IMR-90 (cell line): ENCODE measurements around the gene CLN3.

Experiments used
- BHLHE40 ChIP-seq: fragments of 150-350 bp; IDR thresholded peaks from 2 replicates; pipeline ENCODE4 v1.6.1; 2016; ENCODE audit warnings: mild to moderate bottlenecking, low read depth, low read length
- CEBPB ChIP-seq: IDR thresholded peaks from 2 replicates; pipeline ENCODE4 v1.6.1; 2012; ENCODE audit warnings: low read depth, low read length, improper control_type of control experiment
- MAFK ChIP-seq: IDR thresholded peaks from 2 replicates; pipeline ENCODE4 v1.6.1; 2012; ENCODE audit warnings: low read depth, low read length, improper control_type of control experiment
- MAZ ChIP-seq: IDR thresholded peaks from 2 replicates; pipeline ENCODE4 v1.6.1; 2012; ENCODE audit warnings: low read depth, mild to moderate bottlenecking, low read length, improper control_type of control experiment, moderate library complexity, borderline replicate concordance
- MXI1 ChIP-seq: IDR thresholded peaks from 2 replicates; pipeline ENCODE4 v1.6.1; 2012; ENCODE audit warnings: low read depth, mild to moderate bottlenecking, low read length, moderate library complexity, borderline replicate concordance
- POLR2A ChIP-seq: IDR thresholded peaks from 2 replicates; pipeline ENCODE4 v1.6.1; 2012; ENCODE audit warnings: mild to moderate bottlenecking, low read depth, low read length
- RAD21 ChIP-seq: IDR thresholded peaks from 2 replicates; pipeline ENCODE4 v1.6.1; 2012; ENCODE audit warnings: low read length, improper control_type of control experiment
- RFX5 ChIP-seq: IDR thresholded peaks from 2 replicates; pipeline ENCODE4 v1.8.0; 2012; ENCODE audit warnings: low read depth, mild to moderate bottlenecking, low read length, moderate library complexity
- SMC3 ChIP-seq: fragments of 150-350 bp; IDR thresholded peaks from 2 replicates; pipeline ENCODE4 v1.6.1; 2016; ENCODE audit warnings: low read depth, mild to moderate bottlenecking, antibody characterized with exemption, low read length, moderate library complexity
- TF ChIP-seq, protein P1 (sequence below): conservative IDR thresholded peaks from 2 replicates; pipeline ENCODE4 v1.5.1; 2012; ENCODE audit warnings: mild to moderate bottlenecking, low read depth, low read length, improper control_type of control experiment

DNA sequence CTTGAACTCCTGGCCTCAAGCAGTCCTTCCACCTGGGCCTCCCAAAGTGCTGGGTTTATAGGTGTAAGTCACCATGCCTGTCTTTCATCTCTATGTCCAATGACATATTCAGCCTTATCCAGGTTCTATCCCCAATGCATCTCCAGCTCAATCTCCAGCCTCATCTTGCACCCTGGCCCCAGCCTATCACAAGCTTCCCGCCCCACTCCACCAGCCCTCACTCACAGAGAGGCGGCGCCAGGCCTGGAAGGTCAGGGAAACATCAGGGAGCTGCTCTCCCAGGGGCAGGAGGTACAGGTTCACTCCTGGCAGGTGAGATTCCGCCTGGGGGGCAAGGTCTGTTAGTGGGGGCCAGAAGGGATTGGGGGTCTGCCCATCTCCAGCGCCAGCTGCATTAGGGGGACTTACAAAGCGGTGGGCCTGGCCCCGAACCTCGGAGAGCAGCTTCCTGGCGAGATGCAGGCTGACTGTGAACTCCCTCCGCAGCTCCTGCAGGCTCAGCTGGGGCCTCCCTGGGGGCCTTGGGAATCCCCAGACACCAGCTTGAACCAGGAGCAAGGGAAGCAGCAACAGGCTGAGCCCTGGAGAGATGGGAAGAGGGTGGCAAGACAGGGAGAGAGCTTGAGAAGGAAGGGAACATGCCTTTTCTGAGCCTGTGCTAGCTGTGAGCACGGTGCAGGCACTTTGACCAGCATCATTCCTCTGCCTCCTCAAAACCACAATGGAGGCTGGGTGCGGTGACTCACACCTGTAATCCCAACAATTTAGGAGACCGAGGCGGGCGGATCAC, 11.8 kb upstream of the CLN3 start:
- TF ChIP-seq BHLHE40 (no peak), POLR2A (no peak), MAFK (no peak), RAD21 (no peak), RFX5 (no peak), CEBPB (no peak), MXI1 (no peak), MAZ (no peak), SMC3 (no peak)
- TF ChIP-seq, protein P1, sequence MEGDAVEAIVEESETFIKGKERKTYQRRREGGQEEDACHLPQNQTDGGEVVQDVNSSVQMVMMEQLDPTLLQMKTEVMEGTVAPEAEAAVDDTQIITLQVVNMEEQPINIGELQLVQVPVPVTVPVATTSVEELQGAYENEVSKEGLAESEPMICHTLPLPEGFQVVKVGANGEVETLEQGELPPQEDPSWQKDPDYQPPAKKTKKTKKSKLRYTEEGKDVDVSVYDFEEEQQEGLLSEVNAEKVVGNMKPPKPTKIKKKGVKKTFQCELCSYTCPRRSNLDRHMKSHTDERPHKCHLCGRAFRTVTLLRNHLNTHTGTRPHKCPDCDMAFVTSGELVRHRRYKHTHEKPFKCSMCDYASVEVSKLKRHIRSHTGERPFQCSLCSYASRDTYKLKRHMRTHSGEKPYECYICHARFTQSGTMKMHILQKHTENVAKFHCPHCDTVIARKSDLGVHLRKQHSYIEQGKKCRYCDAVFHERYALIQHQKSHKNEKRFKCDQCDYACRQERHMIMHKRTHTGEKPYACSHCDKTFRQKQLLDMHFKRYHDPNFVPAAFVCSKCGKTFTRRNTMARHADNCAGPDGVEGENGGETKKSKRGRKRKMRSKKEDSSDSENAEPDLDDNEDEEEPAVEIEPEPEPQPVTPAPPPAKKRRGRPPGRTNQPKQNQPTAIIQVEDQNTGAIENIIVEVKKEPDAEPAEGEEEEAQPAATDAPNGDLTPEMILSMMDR: no peak
